Neural cell (in vitro differentiated cells): ENCODE measurements around the gene MLLT3. TPM values are rescaled to one million over a fixed set of nuclear protein-coding genes. Genes with fewer than 3 reads are reported as not detected.

Source experiments
- H2AFZ ChIP-seq: fragments of 200-600, 300-800 bp; sonication (generic), shearing (Covaris generic); 2 replicates; pipeline ENCODE4 v1.6.0; 2014; ENCODE audit warnings: low read depth, mild to moderate bottlenecking, antibody characterized with exemption, low read length, moderate library complexity
- H3F3A ChIP-seq: fragments of 200-600 bp; shearing (Covaris generic); 2 replicates; pipeline ENCODE4 v1.6.1; 2016; ENCODE audit warnings: mild to moderate bottlenecking, moderate library complexity, mixed read lengths, antibody characterized with exemption, low read length; ENCODE audit not compliant: insufficient read depth, poor library complexity, severe bottlenecking
- H3K27ac ChIP-seq: fragments of 200-600, 300-800 bp; sonication (generic), shearing (Covaris generic); 2 replicates; pipeline ENCODE4 v1.5.1; 2014; ENCODE audit warnings: mild to moderate bottlenecking, low read length, moderate library complexity
- H3K27me3 ChIP-seq: fragments of 300-800, 200-600 bp; sonication (generic), shearing (Covaris generic); 2 replicates; pipeline ENCODE4 v1.6.0; 2014; ENCODE audit warnings: mild to moderate bottlenecking, low read depth, low read length, moderate library complexity; ENCODE audit not compliant: insufficient read depth
- H3K36me3 ChIP-seq: fragments of 300-800, 200-600 bp; sonication (generic), shearing (Covaris generic); 2 replicates; pipeline ENCODE4 v1.5.1; 2014; ENCODE audit warnings: mild to moderate bottlenecking, antibody characterized with exemption, low read length, moderate library complexity; ENCODE audit not compliant: insufficient read depth
- H3K4me2 ChIP-seq: fragments of 300-800, 200-600 bp; sonication (generic), shearing (Covaris generic); 2 replicates; pipeline ENCODE4 v1.6.0; 2014; ENCODE audit warnings: mild to moderate bottlenecking, low read length
- H3K4me3 ChIP-seq: fragments of 300-800, 200-600 bp; sonication (generic), shearing (Covaris generic); 2 replicates; pipeline ENCODE4 v1.5.1; 2014; ENCODE audit warnings: mild to moderate bottlenecking, low read length, moderate library complexity
- H3K79me2 ChIP-seq: fragments of 200-600 bp; shearing (Covaris generic); replicated peaks from 2 replicates; pipeline ENCODE4 v1.6.0; 2014; ENCODE audit warnings: mild to moderate bottlenecking, low read length, moderate library complexity; ENCODE audit not compliant: insufficient read depth
- H3K9ac ChIP-seq: fragments of 300-800, 200-600 bp; sonication (generic), shearing (Covaris generic); 2 replicates; pipeline ENCODE4 v1.6.1; 2016; ENCODE audit warnings: mild to moderate bottlenecking, low read length, mixed read lengths
- H3K9me2 ChIP-seq: fragments of 200-600 bp; shearing (Covaris generic); 2 replicates; pipeline ENCODE4 v1.6.1; 2016; ENCODE audit warnings: mild to moderate bottlenecking, low read length, mixed read lengths; ENCODE audit not compliant: insufficient read depth
- H3K9me3 ChIP-seq: fragments of 200-600, 300-800 bp; sonication (generic), shearing (Covaris generic); 2 replicates; pipeline ENCODE4 v1.6.1; 2016; ENCODE audit warnings: mild to moderate bottlenecking, mixed run types, low read length, moderate library complexity, mixed read lengths
- H4K20me1 ChIP-seq: fragments of 200-600 bp; shearing (Covaris generic); 2 replicates; pipeline ENCODE4 v1.6.1; 2016; ENCODE audit warnings: mild to moderate bottlenecking, mixed run types; ENCODE audit not compliant: insufficient read depth
- CTCF ChIP-seq: fragments of 450-650 bp; IDR thresholded peaks from 2 replicates; pipeline ENCODE4 v1.5.1; 2014; ENCODE audit warnings: antibody characterized with exemption, mild to moderate bottlenecking, moderate library complexity; ENCODE audit not compliant: poor library complexity, severe bottlenecking
- EP300 ChIP-seq: fragments of 450-650 bp; conservative IDR thresholded peaks from 2 replicates; pipeline ENCODE4 v1.6.1; 2014; ENCODE audit warnings: antibody characterized with exemption, mild to moderate bottlenecking, moderate library complexity; ENCODE audit not compliant: poor library complexity, severe bottlenecking
- EZH2 ChIP-seq: fragments of 200-600, 300-800 bp; shearing (Covaris generic), sonication (generic); IDR thresholded peaks from 2 replicates; pipeline ENCODE4 v1.6.1; 2014; ENCODE audit warnings: antibody characterized with exemption, low read length, borderline replicate concordance, mild to moderate bottlenecking; ENCODE audit not compliant: insufficient read depth, poor library complexity, severe bottlenecking
- MXI1 ChIP-seq: fragments of 450-650 bp; conservative IDR thresholded peaks from 2 replicates; pipeline ENCODE4 v1.6.1; 2014; ENCODE audit warnings: antibody characterized with exemption, mild to moderate bottlenecking; ENCODE audit not compliant: poor library complexity, severe bottlenecking
- POLR2AphosphoS5 ChIP-seq: IDR thresholded peaks from 2 replicates; pipeline ENCODE4 v1.6.1; 2012
- RAD21 ChIP-seq: fragments of 450-650 bp; conservative IDR thresholded peaks from 2 replicates; pipeline ENCODE4 v1.6.1; 2014; ENCODE audit warnings: antibody characterized with exemption, mild to moderate bottlenecking, moderate library complexity
- REST ChIP-seq: IDR thresholded peaks from 2 replicates; pipeline ENCODE4 v1.6.1; 2012; ENCODE audit warnings: borderline replicate concordance
- SMC3 ChIP-seq: fragments of 450-650 bp; conservative IDR thresholded peaks from 2 replicates; pipeline ENCODE4 v1.6.1; 2014; ENCODE audit warnings: antibody characterized with exemption, mild to moderate bottlenecking, moderate library complexity; ENCODE audit not compliant: poor library complexity
- TAF1 ChIP-seq: IDR thresholded peaks from 2 replicates; pipeline ENCODE4 v1.6.1; 2012; ENCODE audit warnings: low read depth
- polyA plus RNA-seq: library from polyadenylated mRNA; depleted of rRNA; stranded (reverse); fragments of >200 nt; gene quantifications from 2 replicates; pipeline ENCODE4 v1.2.3, GENCODE V29; 2014

The MLLT3 gene
- polyA plus RNA-seq, 1 donor from 2014 or later: 61.5 TPM

- no peaks in the 10 kb centered on the region for H3K36me3 ChIP-seq
- no peaks in the 10 kb centered on the region for H4K20me1 ChIP-seq
- no peak overlapping the region for H3K4me2 ChIP-seq
- no peaks in the 10 kb centered on the region for H3F3A ChIP-seq
- peaks cover 37% of the 10 kb centered on the region for H3K79me2 ChIP-seq
- TF ChIP-seq EZH2 (no peak), MXI1 (no peak), CTCF (no peak), REST (no peak), SMC3 (no peak), POLR2AphosphoS5 (no peak), EP300 (no peak), RAD21 (no peak), TAF1 (no peak)
- no peak overlapping the region for H3K4me3 ChIP-seq
- no peak overlapping the region for H2AFZ ChIP-seq
- no peak overlapping the region for H3K9ac ChIP-seq
- no peaks in the 10 kb centered on the region for H3K9me2 ChIP-seq
- H3K27ac ChIP-seq: no peak overlapping the region
- no peaks in the 10 kb centered on the region for H3K9me3 ChIP-seq
- H3K27me3 ChIP-seq: no peaks in the 10 kb centered on the region
Measured at GRCh38 chr9:20507431-20507830, 114.9 kb downstream of the MLLT3 start.

GRCh38 chr9:20506099-20506900 is 116.0 kb downstream of the MLLT3 start:
- peaks cover 37% of the 10 kb centered on the region for H3K79me2 ChIP-seq
- H4K20me1 ChIP-seq: no peaks in the 10 kb centered on the region
- no peaks in the 10 kb centered on the region for H3K9me2 ChIP-seq
- H3K9me3 ChIP-seq: no peaks in the 10 kb centered on the region
- H3K4me3 ChIP-seq: no peak overlapping the region
- no peak overlapping the region for H3K9ac ChIP-seq
- H3K4me2 ChIP-seq: no peak overlapping the region
- no peak overlapping the region for H2AFZ ChIP-seq
- H3K27me3 ChIP-seq: no peaks in the 10 kb centered on the region
- H3K27ac ChIP-seq: no peak overlapping the region
- no peaks in the 10 kb centered on the region for H3F3A ChIP-seq
- TF ChIP-seq SMC3: no peak
- no peak for TF ChIP-seq CTCF
- no peak for TF ChIP-seq EP300
- TF ChIP-seq TAF1: no peak
- TF ChIP-seq POLR2AphosphoS5: no peak
- TF ChIP-seq RAD21: no peak
- no peak for TF ChIP-seq REST
- TF ChIP-seq EZH2: no peak
- TF ChIP-seq MXI1: no peak
- no peaks in the 10 kb centered on the region for H3K36me3 ChIP-seq
